Activated CD8-positive, alpha-beta memory T cell treated with anti-CD3 and anti-CD28 coated beads for 1 hour (primary cell): ENCODE data around the gene MFAP3.
"Not testable (repeated sequence)": the region's sequence is repeated elsewhere in the genome, so short reads cannot be mapped to it uniquely, and the experiment has no call there.

Experiments used
- DNase-seq, 2 donors: peaks; one replicate each; pipeline ENCODE4 v3.0.0-alpha.2; 2020; ENCODE audit warnings: low read depth in 1 of 2; ENCODE audit errors: extremely low read depth in 1 of 2

MFAP3 gene

GRCh38 chr5:154049636-154050035, 10.9 kb downstream of the MFAP3 start:
- no peak for DNase-seq

- no peak for DNase-seq
Observed at GRCh38 chr5:154053468-154053867, 14.7 kb downstream of the MFAP3 start.

GRCh38 chr5:154055201-154055600, 16.4 kb downstream of the MFAP3 start:
- DNase-seq: no peak

- DNase-seq: no peak
Observed at GRCh38 chr5:154058055-154059038, 19.6 kb downstream of the MFAP3 start.

- no peak for DNase-seq
Observed at GRCh38 chr5:154059039-154059430, 20.3 kb downstream of the MFAP3 start.

GRCh38 chr5:154059583-154059982, 20.8 kb downstream of the MFAP3 start:
- no peak for DNase-seq

GRCh38 chr5:154060606-154061005, 21.8 kb downstream of the MFAP3 start:
- no peak for DNase-seq

GRCh38 chr5:154063372-154063771, 24.6 kb downstream of the MFAP3 start:
- no peak for DNase-seq

GRCh38 chr5:154065971-154066370, 27.2 kb downstream of the MFAP3 start:
- no peak for DNase-seq

- DNase-seq: not testable (repeated sequence)
Observed at GRCh38 chr5:154069854-154070253, 31.1 kb downstream of the MFAP3 start.

- no peak for DNase-seq
Observed at GRCh38 chr5:154071799-154072413, 33.1 kb downstream of the MFAP3 start.

- peak; percentile 56 to 73 for DNase-seq
Observed at GRCh38 chr5:154072414-154073171, 33.8 kb downstream of the MFAP3 start.

- DNase-seq: no peak
Observed at GRCh38 chr5:154076240-154076922, 37.6 kb downstream of the MFAP3 start.

GRCh38 chr5:154077696-154078095, 38.9 kb downstream of the MFAP3 start:
- no peak for DNase-seq

GRCh38 chr5:154078272-154078671, 39.5 kb downstream of the MFAP3 start:
- DNase-seq: no peak

GRCh38 chr5:154081246-154081645, 42.5 kb downstream of the MFAP3 start:
- no peak for DNase-seq

- DNase-seq: no peak
Observed at GRCh38 chr5:154084062-154084639, 45.4 kb downstream of the MFAP3 start.

- DNase-seq: no peak
Observed at GRCh38 chr5:154086146-154086545, 47.4 kb downstream of the MFAP3 start.

- no peak for DNase-seq
Observed at GRCh38 chr5:154086641-154087040, 47.9 kb downstream of the MFAP3 start.

- no peak for DNase-seq
Observed at GRCh38 chr5:154087260-154087659, 48.5 kb downstream of the MFAP3 start.
